Thyroid gland (tissue), 4 donors: ENCODE data around the gene C3AR1.

Experiments used
- POLR2A ChIP-seq, 2 donors: fragments of 450-650 bp; IDR thresholded peaks; one replicate each; pipeline ENCODE4 v1.6.1; 2017; ENCODE audit warnings: antibody characterized with exemption in 2 of 2, mild to moderate bottlenecking in 2 of 2, moderate library complexity in 1 of 2
- TF ChIP-seq, protein P1 (sequence below), 6 experiments: fragments of 200-600 bp in 3 of 6; fragments of 450-650 bp in 3 of 6; sonication (generic) in 3 of 6; IDR thresholded peaks; one replicate each; pipeline ENCODE4 v1.5.1; 2016 to 2019; ENCODE audit warnings: antibody characterized with exemption in 6 of 6, mild to moderate bottlenecking in 2 of 6, inconsistent platforms in 1 of 6, moderate library complexity in 1 of 6

DNA sequence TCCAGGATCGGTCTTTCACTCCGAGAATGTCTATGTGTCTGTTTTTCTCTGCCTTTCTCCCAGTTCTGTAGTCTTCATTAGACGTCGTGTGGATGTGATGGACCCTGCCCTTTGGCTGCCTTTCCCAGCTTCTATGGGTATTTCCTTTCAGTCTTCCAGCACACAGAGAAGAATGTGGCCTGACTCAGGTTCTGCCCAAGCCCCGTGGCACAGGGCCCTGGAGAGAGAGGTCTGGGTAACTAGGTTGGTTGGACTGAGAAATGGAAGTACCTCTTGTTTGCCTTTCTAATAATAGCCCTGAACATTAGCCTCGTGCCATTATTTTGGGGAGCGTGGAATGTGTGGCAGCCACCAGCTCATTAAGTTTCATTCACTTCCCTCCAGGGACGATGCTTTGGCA lies 29.8 kb downstream of the C3AR1 start:
- no peak for TF ChIP-seq POLR2A (IDR thresholded peaks at IDR 0.05)
- TF ChIP-seq, protein P1, sequence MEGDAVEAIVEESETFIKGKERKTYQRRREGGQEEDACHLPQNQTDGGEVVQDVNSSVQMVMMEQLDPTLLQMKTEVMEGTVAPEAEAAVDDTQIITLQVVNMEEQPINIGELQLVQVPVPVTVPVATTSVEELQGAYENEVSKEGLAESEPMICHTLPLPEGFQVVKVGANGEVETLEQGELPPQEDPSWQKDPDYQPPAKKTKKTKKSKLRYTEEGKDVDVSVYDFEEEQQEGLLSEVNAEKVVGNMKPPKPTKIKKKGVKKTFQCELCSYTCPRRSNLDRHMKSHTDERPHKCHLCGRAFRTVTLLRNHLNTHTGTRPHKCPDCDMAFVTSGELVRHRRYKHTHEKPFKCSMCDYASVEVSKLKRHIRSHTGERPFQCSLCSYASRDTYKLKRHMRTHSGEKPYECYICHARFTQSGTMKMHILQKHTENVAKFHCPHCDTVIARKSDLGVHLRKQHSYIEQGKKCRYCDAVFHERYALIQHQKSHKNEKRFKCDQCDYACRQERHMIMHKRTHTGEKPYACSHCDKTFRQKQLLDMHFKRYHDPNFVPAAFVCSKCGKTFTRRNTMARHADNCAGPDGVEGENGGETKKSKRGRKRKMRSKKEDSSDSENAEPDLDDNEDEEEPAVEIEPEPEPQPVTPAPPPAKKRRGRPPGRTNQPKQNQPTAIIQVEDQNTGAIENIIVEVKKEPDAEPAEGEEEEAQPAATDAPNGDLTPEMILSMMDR (IDR thresholded peaks at IDR 0.05), result no peak
